ENCODE measurements around the gene HCN3. TPM values are rescaled to one million over a fixed set of nuclear protein-coding genes. Genes with fewer than 3 reads are reported as not detected.

Gene HCN3
- total and polyA plus RNA-seq, 2 donors (not counting 1 experiment from before 2014, with no cell fraction given): 6.2 to 9.2 TPM

DNA sequence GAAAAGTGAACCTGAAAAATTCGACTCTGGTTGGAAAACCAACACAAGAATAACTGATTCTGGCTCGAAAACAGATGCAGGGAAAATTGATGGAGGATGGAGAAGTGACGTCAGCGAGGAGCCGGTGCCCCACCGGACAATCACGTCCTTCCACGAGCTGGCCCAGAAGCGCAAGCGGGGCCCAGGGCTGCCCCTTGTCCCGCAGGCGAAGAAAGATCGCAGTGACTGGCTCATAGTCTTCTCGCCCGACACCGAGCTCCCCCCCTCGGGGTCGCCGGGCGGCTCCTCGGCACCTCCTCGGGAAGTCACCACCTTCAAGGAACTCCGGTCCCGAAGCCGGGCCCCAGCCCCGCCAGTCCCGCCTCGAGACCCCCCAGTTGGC is 45.3 kb downstream of the HCN3 start:
- no peaks in the 10 kb centered on the region for H4K20me1 ChIP-seq (ENCODE audit: control insufficient read depth, insufficient read depth, low read length, poor library complexity, severe bottlenecking)
- peak overlapping the region; percentile 83 for H3K4me3 Mint-ChIP-seq
- H3K27ac ChIP-seq (ENCODE audit: low read length in 2 of 2): no peak overlapping the region
- 3% methylated on average over 25 of the region's 28 CpGs for WGBS (ENCODE audit: insufficient coverage)
- H3K27ac Mint-ChIP-seq: peak overlapping the region; percentile 53
- peaks cover 0 to 3% of the 10 kb centered on the region in 2 experiments for H3K36me3 ChIP-seq (replicated peaks in 1 of 2; ENCODE audit: control extremely low read depth in 1 of 2, control insufficient read depth in 1 of 2, extremely low read depth in 1 of 2, insufficient read depth in 2 of 2, low read length in 1 of 2)
- TF ChIP-seq, protein P1, sequence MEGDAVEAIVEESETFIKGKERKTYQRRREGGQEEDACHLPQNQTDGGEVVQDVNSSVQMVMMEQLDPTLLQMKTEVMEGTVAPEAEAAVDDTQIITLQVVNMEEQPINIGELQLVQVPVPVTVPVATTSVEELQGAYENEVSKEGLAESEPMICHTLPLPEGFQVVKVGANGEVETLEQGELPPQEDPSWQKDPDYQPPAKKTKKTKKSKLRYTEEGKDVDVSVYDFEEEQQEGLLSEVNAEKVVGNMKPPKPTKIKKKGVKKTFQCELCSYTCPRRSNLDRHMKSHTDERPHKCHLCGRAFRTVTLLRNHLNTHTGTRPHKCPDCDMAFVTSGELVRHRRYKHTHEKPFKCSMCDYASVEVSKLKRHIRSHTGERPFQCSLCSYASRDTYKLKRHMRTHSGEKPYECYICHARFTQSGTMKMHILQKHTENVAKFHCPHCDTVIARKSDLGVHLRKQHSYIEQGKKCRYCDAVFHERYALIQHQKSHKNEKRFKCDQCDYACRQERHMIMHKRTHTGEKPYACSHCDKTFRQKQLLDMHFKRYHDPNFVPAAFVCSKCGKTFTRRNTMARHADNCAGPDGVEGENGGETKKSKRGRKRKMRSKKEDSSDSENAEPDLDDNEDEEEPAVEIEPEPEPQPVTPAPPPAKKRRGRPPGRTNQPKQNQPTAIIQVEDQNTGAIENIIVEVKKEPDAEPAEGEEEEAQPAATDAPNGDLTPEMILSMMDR (IDR thresholded peaks at IDR 0.05): no peak
- TF ChIP-seq EZH2 (IDR thresholded peaks at IDR 0.05; ENCODE audit: borderline replicate concordance, insufficient read depth, low read depth, low read length, poor library complexity, severe bottlenecking): no peak
- DNase-seq (no peak), ATAC-seq (ENCODE audit: low read depth) (no peak)
- CTCF ChIA-PET: interaction anchor here (0.7 to 6.5 kb wide), 11 partner anchors 11 to 181 kb away, joined by 3 to 128 read pairs (median 9); partner anchors contain the start of genes CLK2, FDPS, MTX1 and PKLR
- peak overlapping the region; percentile 17 to 100 (median 97) for H3K4me3 ChIP-seq (ENCODE audit: control extremely low read depth in 1 of 5, extremely low read depth in 1 of 5, insufficient read depth in 1 of 5, low read depth in 2 of 5, low read length in 4 of 5)
- intact Hi-C loops (cut with micrococcal nuclease): loop anchor here (2.0 to 10.0 kb wide), 3 partner anchors 240 to 1182 kb away; partner anchors contain the start of genes ASH1L and MEF2D
- peak overlapping the region; percentile 99 for H3K4me2 ChIP-seq (replicated peaks; ENCODE audit: low read depth, low read length, poor library complexity, severe bottlenecking)
- peaks cover 0 to 2% (median 0%) of the 10 kb centered on the region in 3 donors for H3K9me3 ChIP-seq (ENCODE audit: control extremely low read depth in 1 of 3, control insufficient read depth in 2 of 3, insufficient read depth in 1 of 3, low read length in 2 of 3)
- peak overlapping the region; percentile 98 for H2AFZ ChIP-seq (ENCODE audit: insufficient read depth, low read depth, low read length, poor library complexity, severe bottlenecking)
- peaks cover 4% of the 10 kb centered on the region for H3K79me2 ChIP-seq (ENCODE audit: control insufficient read depth, insufficient read depth, low read length)
- no peaks in the 10 kb centered on the region for H3K27me3 Mint-ChIP-seq
- POLR2A ChIA-PET: no interaction called here
- H3K4me1 Mint-ChIP-seq: peaks cover 36% of the 10 kb centered on the region
- no peaks in the 10 kb centered on the region for H3K9me3 Mint-ChIP-seq (ENCODE audit: insufficient read depth)
- peaks cover 17 to 35% of the 10 kb centered on the region in 2 donors for H3K4me1 ChIP-seq (ENCODE audit: control insufficient read depth in 2 of 2, insufficient read depth in 2 of 2, low read length in 2 of 2)
- peak overlapping the region; percentile 98 for H3K9ac ChIP-seq (ENCODE audit: low read length)
- no peaks in the 10 kb centered on the region for H3K27me3 ChIP-seq (replicated peaks in 1 of 4; ENCODE audit: control extremely low read depth in 1 of 4, control insufficient read depth in 3 of 4, insufficient read depth in 4 of 4, low read length in 3 of 4)
